ENCODE measurements around the gene DEAF1. TPM values are rescaled to one million over a fixed set of nuclear protein-coding genes. Genes with fewer than 3 reads are reported as not detected.

The DEAF1 gene
- total and polyA plus RNA-seq, 2 donors (not counting 3 experiments of a cell fraction or from before 2014, with no cell fraction given): 43.6 to 55.7 TPM

GRCh38 chr11:680476-680875, 14.5 kb downstream of the DEAF1 start:
- no peak overlapping the region for H3K4me2 ChIP-seq (ENCODE audit: insufficient read depth, low read length)
- intact Hi-C loops (cut with micrococcal nuclease): no loop called here
- no peak overlapping the region for H3K9ac ChIP-seq (replicated peaks; ENCODE audit: extremely low read depth, insufficient read depth, low read length)
- no peak for TF ChIP-seq POLR2AphosphoS5 (IDR thresholded peaks at IDR 0.05; ENCODE audit: insufficient read depth, low read depth, low read length)
- TF ChIP-seq JUN (IDR thresholded peaks at IDR 0.05; ENCODE audit: borderline replicate concordance, insufficient read depth, insufficient read length, low read depth): no peak
- TF ChIP-seq MYC (IDR thresholded peaks at IDR 0.05; ENCODE audit: low read depth, low read length): no peak
- TF ChIP-seq CTCF (IDR thresholded peaks at IDR 0.05; ENCODE audit: extremely low read depth in 1 of 2, insufficient read depth in 1 of 2, low read depth in 1 of 2, low read length in 2 of 2): no peak
- no peak for TF ChIP-seq MAX (IDR thresholded peaks at IDR 0.05; ENCODE audit: insufficient read depth, insufficient read length)
- no peak for TF ChIP-seq GATA2 (IDR thresholded peaks at IDR 0.05; ENCODE audit: insufficient read depth, insufficient read length, low read depth, low read length)
- TF ChIP-seq FOS (IDR thresholded peaks at IDR 0.05; ENCODE audit: borderline replicate concordance, insufficient read depth, low read length): no peak
- no peak for TF ChIP-seq POLR2A (IDR thresholded peaks at IDR 0.05; ENCODE audit: low read depth, low read length)
- TF ChIP-seq EZH2 (IDR thresholded peaks at IDR 0.05; ENCODE audit: borderline replicate concordance, low read depth, low read length, severe bottlenecking): no peak
- no peaks in the 10 kb centered on the region for H3K27me3 ChIP-seq (ENCODE audit: control insufficient read depth in 2 of 2, insufficient read depth in 2 of 2, low read length in 2 of 2)
- H3K4me3 ChIP-seq (replicated peaks in 1 of 3; ENCODE audit: insufficient read depth in 1 of 3, low read depth in 1 of 3, low read length in 3 of 3): no peak overlapping the region
- H3K9me1 ChIP-seq (replicated peaks; ENCODE audit: control insufficient read depth, extremely low read depth, insufficient read depth, low read length): no peaks in the 10 kb centered on the region
- H2AFZ ChIP-seq (ENCODE audit: low read depth, low read length): no peak overlapping the region
- peaks cover 13 to 30% of the 10 kb centered on the region in 2 experiments for H3K36me3 ChIP-seq (ENCODE audit: control insufficient read depth in 2 of 2, extremely low read depth in 1 of 2, insufficient read depth in 2 of 2, low read length in 2 of 2)
- no peaks in the 10 kb centered on the region for H3K9me3 ChIP-seq (replicated peaks; ENCODE audit: control insufficient read depth, insufficient read depth, low read length)
- POLR2A ChIA-PET: no interaction called here
- no peaks in the 10 kb centered on the region for H3K79me2 ChIP-seq (ENCODE audit: control insufficient read depth, insufficient read depth, low read length)
- dilution Hi-C loops (cut with MboI; ENCODE audit: extremely low pct_ligation_motif_present, low sequenced_read_pairs): no loop called here
- FAIRE-seq (no peak), DNase-seq (ENCODE audit: low read depth, low spot score) (no peak)
- H4K20me1 ChIP-seq (replicated peaks; ENCODE audit: control insufficient read depth, extremely low read depth, insufficient read depth, low read length): no peaks in the 10 kb centered on the region
- no peak overlapping the region for H3K27ac ChIP-seq (ENCODE audit: insufficient read depth, low read depth, low read length)
- CTCF ChIA-PET: interaction anchor here (0.8 to 0.9 kb wide), 2 partner anchors 9 to 42 kb away, joined by 3 to 4 read pairs; no protein-coding TSS in a partner anchor
- no peaks in the 10 kb centered on the region for H3K4me1 ChIP-seq (ENCODE audit: control insufficient read depth, extremely low read depth, insufficient read depth, low read length)
- no TSS peak for BruUV-seq (replicated peaks)

Measured in endothelial cell of umbilical vein (primary cell).